NOMO-1 (cell line): Measurements from ENCODE around the gene NLK.

Source experiments
- DNase-seq, 2 experiments: peaks; one replicate each; lab custom pipeline; 2025; ENCODE audit not compliant: unreplicated experiment in 2 of 2; lab: John Stamatoyannopoulos, UW

NLK gene

DNA sequence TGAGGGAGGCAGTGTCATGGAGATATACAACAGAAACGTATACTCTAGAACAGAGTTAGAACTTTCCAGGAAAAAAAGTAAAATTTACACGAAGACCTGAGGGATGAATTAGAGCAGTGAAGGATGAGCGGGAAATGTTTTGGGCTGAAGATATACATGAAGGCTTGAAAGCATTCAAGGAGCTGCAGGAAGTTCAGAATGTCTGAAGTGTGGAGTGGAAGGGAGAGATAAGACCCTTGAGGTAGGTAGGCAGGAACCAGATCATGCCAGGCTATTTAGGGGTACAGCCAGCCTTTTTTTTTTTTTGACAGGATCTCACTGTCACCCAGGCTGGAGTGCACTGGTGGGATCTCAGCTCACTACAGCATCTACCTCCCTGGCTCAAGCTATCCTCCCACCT lies 3.2 kb upstream of the NLK start:
- DNase-seq = no peak

DNA sequence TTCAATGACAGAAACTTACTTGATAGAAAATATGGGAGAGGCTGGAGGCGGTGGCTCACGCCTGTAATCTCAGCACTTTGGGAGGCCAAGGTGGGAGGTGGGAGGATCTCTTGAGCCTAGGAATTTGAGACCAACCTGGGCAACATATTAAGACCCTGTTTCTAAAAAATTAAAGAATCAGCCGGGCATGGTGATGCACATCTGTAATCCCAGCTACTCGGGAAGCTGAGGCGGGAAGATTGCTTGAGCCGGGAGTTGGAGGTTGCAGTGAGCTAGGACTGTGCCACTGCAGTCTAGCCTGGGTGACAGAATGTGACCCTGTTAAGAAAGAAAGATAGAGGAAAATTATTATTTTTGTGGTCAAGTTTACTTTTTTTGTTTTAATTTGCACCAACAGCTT lies 2.1 kb upstream of the NLK start:
- DNase-seq = no peak

DNA sequence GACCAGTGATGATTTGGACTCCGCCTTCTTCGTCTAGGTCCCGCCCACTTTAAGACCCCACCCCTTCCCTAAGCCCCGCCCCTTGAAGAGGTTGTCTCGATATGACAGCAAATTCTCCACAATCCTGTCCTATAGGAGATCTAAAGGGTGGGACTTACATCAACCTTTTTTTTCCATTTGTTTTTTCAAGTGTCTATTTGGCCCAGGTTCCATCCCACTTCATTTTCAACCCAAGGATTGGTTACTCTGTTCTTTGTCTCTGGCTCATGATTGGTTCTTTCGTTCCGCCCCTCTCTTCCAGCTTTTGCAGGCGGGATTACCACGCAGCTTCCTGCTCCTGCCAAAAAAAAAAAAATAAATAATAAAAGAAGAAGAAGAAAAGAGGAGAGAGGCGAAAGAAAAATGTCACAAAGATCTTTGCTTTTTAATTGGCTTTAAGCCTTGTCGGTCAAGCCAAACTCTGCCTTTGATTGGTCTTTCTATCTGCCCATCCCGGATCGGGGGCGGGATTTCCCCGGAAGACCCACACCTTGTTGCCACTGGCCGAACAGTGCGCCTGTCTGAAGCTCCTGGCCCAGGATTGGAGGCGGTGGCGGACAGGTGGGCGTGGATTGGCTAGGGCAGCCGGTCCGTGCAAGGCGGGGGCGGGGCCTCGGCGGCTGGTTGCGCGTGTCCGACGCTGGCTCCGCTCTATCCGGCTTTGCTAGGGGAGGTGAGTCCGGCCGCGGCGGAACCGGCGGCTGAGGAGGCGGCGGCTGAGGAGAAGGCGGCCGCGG lies 1.2 kb upstream of the NLK start:
- DNase-seq = peak; percentile 99

- no peak for DNase-seq
Measured at GRCh38 chr17:28041844-28042656, 427 bp upstream of the NLK start.

- no peak for DNase-seq
Measured at GRCh38 chr17:28042721-28043291, 329 bp downstream of the NLK start.

GRCh38 chr17:28043296-28043695 lies 819 bp downstream of the NLK start:
- no peak for DNase-seq

GRCh38 chr17:28043741-28044140 lies 1.3 kb downstream of the NLK start:
- DNase-seq = no peak

GRCh38 chr17:28045304-28045703 lies 2.8 kb downstream of the NLK start:
- DNase-seq = no peak

DNA sequence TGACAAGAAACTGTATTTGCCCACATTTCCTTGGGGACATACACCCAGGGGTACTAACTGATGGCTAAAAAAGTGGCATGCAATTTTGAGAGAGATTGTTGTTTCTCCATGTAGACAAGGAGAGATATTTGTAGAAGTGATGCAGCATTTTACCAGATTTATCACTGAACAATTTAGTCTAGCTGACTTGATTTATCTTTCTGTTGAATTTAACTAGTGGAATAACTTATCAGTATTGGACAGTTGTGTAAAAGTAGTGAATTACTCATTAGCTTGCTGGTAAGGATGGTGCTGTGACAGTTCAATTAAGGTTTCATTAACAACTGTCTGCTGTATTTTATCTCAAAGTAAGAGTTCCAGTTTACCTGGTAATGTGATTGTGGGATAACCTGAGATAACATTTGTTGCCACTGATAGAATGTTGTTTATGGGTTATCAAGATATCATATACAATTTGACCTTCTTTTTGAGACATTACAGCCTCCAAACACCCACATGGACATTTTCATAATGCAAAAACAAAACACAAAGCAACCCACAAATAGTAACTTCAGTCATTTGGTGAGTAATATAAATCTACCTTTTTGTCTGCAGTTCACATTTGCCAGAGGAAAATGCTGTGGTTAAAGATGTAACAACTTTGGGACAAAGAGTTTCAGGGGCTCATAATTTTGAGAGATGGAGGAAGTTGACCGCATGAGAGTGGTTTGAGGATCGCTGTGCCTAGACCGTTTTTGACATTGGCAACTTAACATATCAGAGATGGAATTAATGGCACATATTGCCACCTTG lies 3.8 kb downstream of the NLK start:
- no peak for DNase-seq

DNA sequence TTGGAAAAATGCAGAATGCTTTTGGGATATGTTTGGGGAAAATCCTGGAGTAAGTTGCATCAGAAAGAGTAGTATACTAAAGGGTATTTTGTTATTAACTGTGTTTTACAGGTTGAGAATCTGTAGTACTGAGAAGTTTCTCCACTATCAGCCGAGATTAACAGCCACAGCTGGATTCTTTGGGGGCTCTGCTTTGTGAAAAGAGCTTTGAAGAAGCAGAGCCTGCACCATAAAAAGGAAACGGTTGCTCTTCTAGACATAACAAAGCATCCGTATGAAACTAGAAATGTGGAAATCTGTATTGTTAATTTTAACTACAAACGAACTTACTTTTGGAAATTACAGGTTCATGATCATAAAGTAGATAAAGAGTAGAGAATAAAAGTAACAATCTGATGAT lies 5.3 kb downstream of the NLK start:
- peak in 1 of 2 experiments; percentile 10 for DNase-seq

- no peak for DNase-seq
Measured at GRCh38 chr17:28049071-28049470, 6.6 kb downstream of the NLK start.

GRCh38 chr17:28053044-28053670 lies 10.7 kb downstream of the NLK start:
- DNase-seq = no peak

- DNase-seq = no peak
Measured at GRCh38 chr17:28053725-28054124, 11.2 kb downstream of the NLK start.

- no peak for DNase-seq
Measured at GRCh38 chr17:28055546-28056275, 13.2 kb downstream of the NLK start.

DNA sequence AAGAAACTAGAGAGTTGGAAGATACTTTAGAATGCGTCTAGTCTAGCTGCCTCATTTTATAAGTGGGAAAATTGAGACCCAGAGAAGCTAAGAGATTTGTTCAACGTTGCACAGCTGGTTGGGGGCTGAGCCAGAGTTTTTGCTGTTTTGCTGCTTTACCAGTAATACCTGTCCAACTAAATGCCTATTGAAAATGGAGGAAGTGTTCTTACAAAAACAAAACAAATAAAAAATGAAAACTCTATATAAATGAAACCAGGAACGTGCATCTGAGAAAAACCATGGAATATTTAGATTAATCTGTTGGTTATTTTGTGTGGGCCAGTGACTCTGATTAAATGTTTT lies 13.8 kb downstream of the NLK start:
- no peak for DNase-seq

DNA sequence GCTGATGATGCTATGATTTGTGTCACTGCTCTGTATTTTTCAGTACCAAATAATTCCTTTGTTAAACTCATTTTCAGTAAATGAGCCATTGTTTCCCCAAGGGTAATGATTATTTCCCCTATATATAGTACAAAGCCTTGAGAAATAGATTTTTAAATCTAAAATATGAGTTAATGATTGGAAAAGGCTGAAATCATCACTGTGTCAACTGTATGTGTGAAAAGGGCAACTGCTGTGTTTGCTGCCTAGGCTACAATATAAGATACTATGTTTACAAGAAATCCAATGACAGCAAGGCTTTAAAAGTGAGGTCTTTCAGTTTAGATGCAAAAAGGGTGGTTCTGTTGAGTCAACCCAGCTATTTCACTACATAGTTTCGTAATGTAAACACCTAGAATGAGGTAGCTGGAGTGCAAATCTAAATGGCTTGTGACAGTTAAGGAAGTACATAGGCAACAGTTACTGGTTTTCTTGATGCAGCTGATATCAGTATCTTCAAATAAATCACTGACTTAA lies 15.3 kb downstream of the NLK start:
- peak; percentile 60 to 81 for DNase-seq

GRCh38 chr17:28059675-28060074 lies 17.2 kb downstream of the NLK start:
- DNase-seq = no peak

- peak in 1 of 2 experiments; percentile 24 for DNase-seq
Measured at GRCh38 chr17:28065706-28066105, 23.2 kb downstream of the NLK start.

GRCh38 chr17:28069061-28069460 lies 26.6 kb downstream of the NLK start:
- no peak for DNase-seq

DNA sequence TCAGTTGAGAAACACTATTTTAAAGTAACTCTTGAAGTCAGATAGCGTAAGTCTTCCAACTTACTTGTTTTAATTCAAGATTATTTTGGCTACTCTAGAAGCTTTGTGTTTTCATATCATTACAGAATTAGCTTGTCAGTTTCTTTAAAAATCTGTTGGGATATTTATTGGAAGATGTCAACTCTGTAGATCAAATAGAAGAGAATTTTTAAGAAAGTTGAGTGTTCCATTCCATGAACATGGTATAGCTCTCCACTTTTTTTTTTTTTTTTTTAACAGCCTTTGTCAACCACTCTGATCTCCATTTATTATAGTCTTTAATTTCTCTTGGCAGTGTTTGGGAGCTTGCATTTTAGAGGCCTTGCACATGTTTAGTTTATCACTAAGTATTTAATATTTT lies 28.7 kb downstream of the NLK start:
- no peak for DNase-seq
